Measurements from ENCODE around the gene MPRIP.
A peak's percentile ranks its signal among the peaks of the same experiment; 100 is the strongest.

MPRIP gene

DNA sequence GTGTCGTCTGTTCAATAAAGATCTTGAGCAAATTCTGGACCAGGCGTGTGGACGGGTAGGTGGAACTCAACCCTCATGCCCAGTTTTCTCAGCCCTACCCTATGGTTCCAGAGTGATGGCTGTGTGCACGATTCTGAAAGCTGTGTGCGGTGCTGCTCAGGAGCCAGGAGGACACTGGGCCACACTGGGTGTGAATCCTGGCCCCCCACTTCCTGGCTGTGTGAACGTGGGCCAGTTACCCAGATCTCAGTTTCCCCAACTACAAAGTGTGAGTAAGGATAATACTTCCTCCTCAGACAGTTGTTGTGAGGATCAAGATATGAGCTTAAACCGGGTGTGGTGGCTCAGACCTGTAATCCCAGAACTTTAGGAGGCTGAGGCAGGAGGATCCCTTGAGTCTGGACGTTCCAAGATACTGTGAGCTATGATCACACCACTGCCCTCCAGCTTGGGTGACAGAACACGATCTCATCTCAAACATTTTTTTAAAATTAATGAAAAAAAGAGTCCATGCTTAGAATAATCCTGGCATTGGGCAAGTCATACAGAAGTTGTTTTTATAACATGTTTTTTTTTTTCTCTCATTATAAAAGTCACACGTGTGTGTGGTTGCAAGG, 14.7 kb upstream of the MPRIP start:
- H3K27ac Mint-ChIP-seq, result no peak overlapping the region
- TF ChIP-seq CTCF (IDR thresholded peaks at IDR 0.05), result no peak

GRCh38 chr17:17028059-17028877, 14.0 kb upstream of the MPRIP start:
- TF ChIP-seq CTCF (IDR thresholded peaks at IDR 0.05), result no peak
- Mint-ChIP-seq H3K4me1 (peaks cover 55% of the 10 kb centered on the region), H3K27me3 (ENCODE audit: low read depth, poor library complexity) (peaks cover 4% of the 10 kb centered on the region), H3K9me3 (no peaks in the 10 kb centered on the region), H3K36me3 (ENCODE audit: low read depth) (no peaks in the 10 kb centered on the region), H3K4me3 (no peak overlapping the region), H3K27ac (no peak overlapping the region)
- DNase-seq, result peak; percentile 46

More for the DNA sequence above, 14.7 kb upstream of the MPRIP start:
- no peaks in the 10 kb centered on the region for H3K36me3 Mint-ChIP-seq (ENCODE audit: low read depth)
- H3K27me3 Mint-ChIP-seq (ENCODE audit: low read depth, poor library complexity), result peaks cover 8% of the 10 kb centered on the region
- no peaks in the 10 kb centered on the region for H3K9me3 Mint-ChIP-seq
- peaks cover 55% of the 10 kb centered on the region for H3K4me1 Mint-ChIP-seq
- no peak overlapping the region for H3K4me3 Mint-ChIP-seq
- DNase-seq, result no peak

- no peak for TF ChIP-seq CTCF (IDR thresholded peaks at IDR 0.05)
- Mint-ChIP-seq H3K36me3 (ENCODE audit: low read depth) (no peaks in the 10 kb centered on the region), H3K9me3 (no peaks in the 10 kb centered on the region), H3K4me3 (no peak overlapping the region), H3K27me3 (ENCODE audit: low read depth, poor library complexity) (no peaks in the 10 kb centered on the region), H3K4me1 (peaks cover 60% of the 10 kb centered on the region), H3K27ac (no peak overlapping the region)
- no peak for DNase-seq
Measured at GRCh38 chr17:17028878-17029535, 13.2 kb upstream of the MPRIP start.

GRCh38 chr17:17029938-17030337, 12.3 kb upstream of the MPRIP start:
- no peak overlapping the region for H3K27ac Mint-ChIP-seq
- H3K27me3 Mint-ChIP-seq (ENCODE audit: low read depth, poor library complexity), result no peaks in the 10 kb centered on the region

DNA sequence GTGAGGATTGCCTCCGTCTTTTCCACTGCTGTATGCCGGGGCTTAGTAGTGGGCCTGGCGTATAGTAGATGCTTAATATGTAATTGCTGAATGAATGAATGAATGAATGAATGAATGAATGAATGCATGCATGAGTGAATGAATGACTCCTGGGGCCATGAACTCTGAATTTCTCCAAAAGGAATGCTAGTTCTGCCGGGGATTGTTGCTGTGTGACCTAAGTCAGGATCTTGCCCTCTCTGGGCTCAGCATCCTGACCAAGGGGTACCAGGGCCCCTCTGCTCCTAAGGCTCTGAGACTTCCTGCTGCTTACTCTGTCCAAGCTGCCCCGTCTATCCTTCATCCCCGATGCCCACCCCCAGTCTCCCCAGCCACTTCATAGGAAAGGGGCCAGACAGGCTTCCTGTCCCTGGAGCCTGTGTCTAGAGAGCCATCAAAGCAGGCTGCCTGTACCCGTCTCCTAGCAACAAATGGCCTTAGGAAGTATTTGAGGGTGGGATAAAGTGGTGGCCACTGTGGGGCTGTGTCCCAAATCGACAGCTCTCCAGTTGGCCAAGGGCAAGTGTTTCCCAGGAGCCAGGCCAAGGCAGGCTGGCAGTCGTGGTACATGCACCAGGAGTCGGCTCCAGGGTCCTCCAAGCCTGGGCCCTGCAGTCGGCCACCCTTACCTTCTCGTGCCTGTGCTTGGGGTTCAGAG, 11.6 kb upstream of the MPRIP start:
- no peak overlapping the region for H3K27ac Mint-ChIP-seq
- TF ChIP-seq CTCF (IDR thresholded peaks at IDR 0.05), result no peak
- H3K4me1 Mint-ChIP-seq, result peaks cover 54% of the 10 kb centered on the region
- no peaks in the 10 kb centered on the region for H3K36me3 Mint-ChIP-seq (ENCODE audit: low read depth)
- H3K9me3 Mint-ChIP-seq, result no peaks in the 10 kb centered on the region
- DNase-seq, result no peak
- H3K27me3 Mint-ChIP-seq (ENCODE audit: low read depth, poor library complexity), result no peaks in the 10 kb centered on the region
- H3K4me3 Mint-ChIP-seq, result no peak overlapping the region

More at GRCh38 chr17:17029938-17030337, 12.3 kb upstream of the MPRIP start:
- TF ChIP-seq CTCF (IDR thresholded peaks at IDR 0.05), result no peak
- H3K9me3 Mint-ChIP-seq, result no peaks in the 10 kb centered on the region
- no peak overlapping the region for H3K4me3 Mint-ChIP-seq
- H3K4me1 Mint-ChIP-seq, result peaks cover 55% of the 10 kb centered on the region
- DNase-seq, result no peak
- H3K36me3 Mint-ChIP-seq (ENCODE audit: low read depth), result no peaks in the 10 kb centered on the region
